GM12872 (cell line): ENCODE results near the gene TREM1.
A peak's percentile ranks its signal among the peaks of the same experiment; 100 is the strongest.

Experiments
- TF ChIP-seq, protein P1 (sequence below): IDR thresholded peaks from 3 replicates; pipeline ENCODE4 v1.5.1; 2011; ENCODE audit warnings: low read depth, mild to moderate bottlenecking, low read length, moderate library complexity; ENCODE audit not compliant: insufficient read depth

The TREM1 gene

DNA sequence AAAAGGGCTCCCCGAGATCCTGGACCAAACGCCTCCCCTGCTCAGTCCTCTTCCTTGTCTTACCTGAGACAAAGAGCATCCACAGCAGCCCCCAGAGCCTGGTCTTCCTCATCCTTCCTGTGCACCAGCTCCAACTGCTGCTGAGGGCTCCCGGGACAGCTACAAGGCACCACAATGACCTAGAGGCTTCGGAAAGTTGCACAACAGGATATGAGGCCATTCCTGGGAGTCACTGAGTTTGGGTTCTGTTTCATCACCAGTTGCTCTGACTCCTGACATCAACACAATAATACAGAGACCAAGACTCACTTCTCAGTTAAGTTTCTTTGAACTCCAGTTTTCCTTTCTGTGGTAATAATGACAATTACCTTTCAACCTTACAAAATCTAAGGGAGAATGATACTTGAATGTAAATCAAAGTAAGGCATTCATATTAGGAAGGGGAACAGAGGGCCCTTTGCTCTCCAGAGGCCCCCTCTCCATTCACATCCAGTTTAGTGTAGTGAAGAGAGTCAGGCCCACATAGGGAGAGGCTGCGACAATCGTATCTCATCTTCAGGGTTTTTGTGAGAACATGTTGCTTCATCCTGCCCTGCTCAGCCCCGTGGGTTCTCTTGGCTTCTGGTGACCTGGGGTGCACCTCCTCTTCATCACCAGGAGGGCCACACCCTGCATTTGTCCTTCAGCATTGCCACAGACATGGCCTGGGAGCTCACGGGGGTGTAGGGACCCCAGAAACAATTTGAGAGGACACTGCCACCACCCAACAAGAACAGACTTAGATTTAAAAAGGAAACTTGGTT lies at the start of gene TREM1:
TREM1 (minus strand) TSS at position 139 of the 803 bp plus-strand sequence; CDS start at position 112, 27 bp downstream.
- TF ChIP-seq, protein P1, sequence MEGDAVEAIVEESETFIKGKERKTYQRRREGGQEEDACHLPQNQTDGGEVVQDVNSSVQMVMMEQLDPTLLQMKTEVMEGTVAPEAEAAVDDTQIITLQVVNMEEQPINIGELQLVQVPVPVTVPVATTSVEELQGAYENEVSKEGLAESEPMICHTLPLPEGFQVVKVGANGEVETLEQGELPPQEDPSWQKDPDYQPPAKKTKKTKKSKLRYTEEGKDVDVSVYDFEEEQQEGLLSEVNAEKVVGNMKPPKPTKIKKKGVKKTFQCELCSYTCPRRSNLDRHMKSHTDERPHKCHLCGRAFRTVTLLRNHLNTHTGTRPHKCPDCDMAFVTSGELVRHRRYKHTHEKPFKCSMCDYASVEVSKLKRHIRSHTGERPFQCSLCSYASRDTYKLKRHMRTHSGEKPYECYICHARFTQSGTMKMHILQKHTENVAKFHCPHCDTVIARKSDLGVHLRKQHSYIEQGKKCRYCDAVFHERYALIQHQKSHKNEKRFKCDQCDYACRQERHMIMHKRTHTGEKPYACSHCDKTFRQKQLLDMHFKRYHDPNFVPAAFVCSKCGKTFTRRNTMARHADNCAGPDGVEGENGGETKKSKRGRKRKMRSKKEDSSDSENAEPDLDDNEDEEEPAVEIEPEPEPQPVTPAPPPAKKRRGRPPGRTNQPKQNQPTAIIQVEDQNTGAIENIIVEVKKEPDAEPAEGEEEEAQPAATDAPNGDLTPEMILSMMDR: no peak

DNA sequence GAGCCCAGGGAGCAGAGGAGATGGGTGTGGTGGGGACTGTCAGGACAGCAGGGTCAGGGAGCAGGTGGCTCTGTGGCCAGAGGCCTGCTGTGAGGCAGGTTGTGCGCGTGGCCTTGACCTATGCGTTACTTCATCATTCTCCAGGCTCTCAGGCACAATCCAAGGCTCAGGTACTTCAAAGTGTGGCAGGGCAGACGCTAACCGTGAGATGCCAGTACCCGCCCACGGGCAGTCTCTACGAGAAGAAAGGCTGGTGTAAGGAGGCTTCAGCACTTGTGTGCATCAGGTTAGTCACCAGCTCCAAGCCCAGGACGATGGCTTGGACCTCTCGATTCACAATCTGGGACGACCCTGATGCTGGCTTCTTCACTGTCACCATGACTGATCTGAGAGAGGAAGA lies 49.5 kb upstream of the TREM1 start:
- TF ChIP-seq, protein P1: no peak

DNA sequence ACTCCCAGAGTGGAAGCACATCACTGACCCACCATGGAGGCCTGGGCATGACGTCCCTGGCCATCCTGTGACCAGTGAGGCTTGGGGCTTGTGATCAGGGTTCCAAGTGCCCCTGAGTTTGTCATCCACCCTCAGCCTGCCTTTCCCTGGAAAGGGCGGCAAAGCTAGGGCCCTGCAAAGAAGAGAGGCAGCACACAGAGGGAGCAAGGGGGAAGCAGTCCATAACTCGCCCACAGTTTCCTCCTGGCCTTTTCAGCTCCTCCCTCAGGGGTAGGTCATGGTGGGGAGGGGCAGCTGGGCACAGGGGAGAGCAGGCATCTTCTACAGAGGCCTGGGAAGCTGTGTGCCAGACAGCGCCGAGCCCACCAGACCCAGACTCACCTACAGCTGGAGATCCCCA lies 48.8 kb upstream of the TREM1 start, which contains the start of gene NCR2:
NCR2 (plus strand) TSS at position 313 of the 400 bp plus-strand sequence. CDS start 269 bp downstream, outside the sequence.
- TF ChIP-seq, protein P1: no peak

DNA sequence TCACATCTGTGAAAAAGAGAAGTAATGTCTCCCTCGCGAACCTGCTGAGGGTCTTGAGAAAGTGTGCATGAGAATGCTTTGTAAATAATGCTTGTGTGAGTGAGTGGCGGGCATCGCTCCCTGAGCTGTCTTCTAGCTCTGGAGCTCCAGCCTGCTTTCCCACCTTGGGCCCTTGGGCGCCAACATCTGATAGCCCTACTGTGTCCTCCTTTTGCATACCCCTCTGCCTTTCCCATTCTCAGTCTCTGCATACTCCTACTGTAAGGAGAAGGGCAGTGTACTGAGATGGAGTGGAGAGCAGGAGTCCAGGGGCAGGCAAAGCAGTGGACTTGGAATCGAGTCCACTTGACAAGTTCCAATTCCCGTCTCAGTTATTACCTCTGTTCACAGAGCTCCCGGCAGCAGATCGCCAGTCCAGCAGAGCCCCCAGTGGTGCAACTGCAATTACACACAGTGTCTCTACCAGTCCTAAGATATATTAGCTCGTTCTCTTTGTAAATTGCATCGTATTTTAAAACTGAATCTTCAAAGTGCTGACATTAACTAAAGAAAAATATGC lies 48.1 kb upstream of the TREM1 start:
- TF ChIP-seq, protein P1: peak; percentile 35; the same call in 1 of the 3 replicates

DNA sequence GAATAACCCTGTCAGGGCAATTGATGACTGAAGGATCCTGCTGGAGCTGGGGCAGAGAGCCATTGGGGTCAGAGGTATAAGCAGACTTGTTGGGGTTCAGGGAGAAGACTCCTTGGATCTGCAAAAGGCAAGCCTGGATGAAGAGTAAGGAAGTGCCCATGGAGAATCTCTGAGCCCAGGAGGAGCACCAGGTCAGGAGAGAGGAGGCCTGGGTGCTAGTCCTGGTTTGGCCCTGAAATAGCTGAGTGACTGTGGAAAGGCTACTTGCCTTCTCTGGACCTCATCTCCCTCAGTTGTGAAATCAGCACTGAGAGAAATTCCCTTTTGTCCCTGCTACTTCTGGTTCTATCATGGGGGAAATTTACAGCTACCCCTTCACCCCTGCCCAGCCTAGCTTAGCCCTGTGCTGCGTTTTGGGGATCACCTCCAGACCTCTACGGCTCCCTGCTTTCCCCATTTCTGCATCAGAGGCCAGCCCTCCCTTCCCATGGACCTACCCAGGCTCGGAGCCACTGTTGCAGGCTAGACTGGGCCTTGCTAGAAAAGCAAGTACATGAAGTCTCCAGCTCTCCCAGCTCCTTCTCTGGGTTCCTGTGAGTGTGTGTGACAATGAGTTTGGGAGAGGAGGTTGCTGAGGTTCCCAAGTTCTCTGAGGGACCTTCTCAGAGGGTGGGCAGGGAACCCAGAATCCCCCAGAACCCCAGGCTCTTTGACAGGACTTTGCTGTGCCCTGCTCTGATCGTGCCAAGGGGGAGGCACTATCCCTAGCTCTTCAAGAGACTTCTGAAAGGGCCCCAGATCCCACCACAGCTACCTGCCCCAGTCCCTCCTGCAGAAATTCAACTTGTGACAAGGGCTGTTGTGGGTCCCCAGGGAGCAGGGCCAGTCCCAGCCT lies 46.6 kb upstream of the TREM1 start:
- TF ChIP-seq, protein P1: no peak

DNA sequence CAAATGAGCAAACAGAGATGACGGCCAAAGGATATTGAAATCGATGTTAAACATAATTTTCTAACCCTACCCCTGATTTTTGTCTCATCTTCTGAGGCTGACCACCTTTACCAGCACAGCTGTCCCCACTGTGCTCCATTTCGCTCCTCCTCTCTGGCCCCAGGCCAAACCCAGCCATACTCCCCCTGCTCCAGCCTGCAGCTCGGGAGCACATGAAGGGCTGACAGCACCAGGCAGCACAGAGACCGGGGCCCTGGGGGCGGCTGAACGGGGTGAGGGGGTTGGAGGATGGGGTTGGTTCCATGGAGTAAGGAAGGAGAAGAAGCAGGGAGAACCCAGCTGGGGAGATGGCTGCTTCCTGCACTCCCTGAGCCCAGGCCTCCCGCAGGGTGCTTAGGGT lies 45.8 kb upstream of the TREM1 start:
- TF ChIP-seq, protein P1: no peak
